ENCODE results near the gene CARMIL1.

The CARMIL1 gene

GRCh38 chr6:25415701-25416100 is 136.5 kb downstream of the CARMIL1 start:
- Histone ChIP-seq H3K9ac (ENCODE audit: low read length) (no peak overlapping the region), H4K20me1 (ENCODE audit: insufficient read depth, low read length) (no peaks in the 10 kb centered on the region), H3K4me1 (ENCODE audit: low read length) (peaks cover 6% of the 10 kb centered on the region; the same call in 1 of the 2 replicates), H2AFZ (ENCODE audit: low read depth, low read length) (no peak overlapping the region), H3K79me2 (ENCODE audit: low read length) (no peaks in the 10 kb centered on the region), H3K27me3 (ENCODE audit: low read depth, low read length) (peaks cover 9% of the 10 kb centered on the region; the same call in 1 of the 2 replicates), H3K9me3 (ENCODE audit: insufficient read depth, low read length) (no peaks in the 10 kb centered on the region), H3K27ac (ENCODE audit: low read length) (no peak overlapping the region), H3K4me3 (ENCODE audit: low read length) (no peak overlapping the region), H3K4me2 (ENCODE audit: low read length) (no peak overlapping the region), H3K36me3 (replicated peaks; ENCODE audit: low read depth, low read length) (no peaks in the 10 kb centered on the region)
- no peak for TF ChIP-seq CTCF (IDR thresholded peaks at IDR 0.05; ENCODE audit: low read depth, low read length)
- TF ChIP-seq EZH2phosphoT487 (IDR thresholded peaks at IDR 0.05; ENCODE audit: low read depth): no peak

- no peak overlapping the region for H3K4me2 ChIP-seq (ENCODE audit: low read length)
- H3K79me2 ChIP-seq (ENCODE audit: low read length): no peaks in the 10 kb centered on the region
Measured at GRCh38 chr6:25417046-25417605, 138.0 kb downstream of the CARMIL1 start.

GRCh38 chr6:25418454-25419052 is 139.4 kb downstream of the CARMIL1 start:
- no peak overlapping the region for H3K27ac ChIP-seq (ENCODE audit: low read length)
- no peak overlapping the region for H3K4me2 ChIP-seq (ENCODE audit: low read length)

More at GRCh38 chr6:25417046-25417605, 138.0 kb downstream of the CARMIL1 start:
- no peak overlapping the region for H3K27ac ChIP-seq (ENCODE audit: low read length)
- no peak overlapping the region for H2AFZ ChIP-seq (ENCODE audit: low read depth, low read length)
- H3K4me3 ChIP-seq (ENCODE audit: low read length): no peak overlapping the region
- no peaks in the 10 kb centered on the region for H3K36me3 ChIP-seq (replicated peaks; ENCODE audit: low read depth, low read length)
- H3K4me1 ChIP-seq (ENCODE audit: low read length): no peaks in the 10 kb centered on the region
- no peaks in the 10 kb centered on the region for H4K20me1 ChIP-seq (ENCODE audit: insufficient read depth, low read length)
- peaks cover 9% of the 10 kb centered on the region; the same call in 1 of the 2 replicates for H3K27me3 ChIP-seq (ENCODE audit: low read depth, low read length)
- H3K9me3 ChIP-seq (ENCODE audit: insufficient read depth, low read length): no peaks in the 10 kb centered on the region
- no peak for TF ChIP-seq EZH2phosphoT487 (IDR thresholded peaks at IDR 0.05; ENCODE audit: low read depth)
- TF ChIP-seq CTCF (IDR thresholded peaks at IDR 0.05; ENCODE audit: low read depth, low read length): no peak
- H3K9ac ChIP-seq (ENCODE audit: low read length): no peak overlapping the region

More at GRCh38 chr6:25418454-25419052, 139.4 kb downstream of the CARMIL1 start:
- H3K4me1 ChIP-seq (ENCODE audit: low read length): no peaks in the 10 kb centered on the region
- TF ChIP-seq CTCF (IDR thresholded peaks at IDR 0.05; ENCODE audit: low read depth, low read length) (no peak), EZH2phosphoT487 (IDR thresholded peaks at IDR 0.05; ENCODE audit: low read depth) (no peak)
- no peaks in the 10 kb centered on the region for H3K79me2 ChIP-seq (ENCODE audit: low read length)
- H2AFZ ChIP-seq (ENCODE audit: low read depth, low read length): no peak overlapping the region
- no peaks in the 10 kb centered on the region for H3K9me3 ChIP-seq (ENCODE audit: insufficient read depth, low read length)
- H3K36me3 ChIP-seq (replicated peaks; ENCODE audit: low read depth, low read length): no peaks in the 10 kb centered on the region
- no peaks in the 10 kb centered on the region for H4K20me1 ChIP-seq (ENCODE audit: insufficient read depth, low read length)
- H3K4me3 ChIP-seq (ENCODE audit: low read length): no peak overlapping the region
- H3K27me3 ChIP-seq (ENCODE audit: low read depth, low read length): peaks cover 9% of the 10 kb centered on the region; the same call in 1 of the 2 replicates
- no peak overlapping the region for H3K9ac ChIP-seq (ENCODE audit: low read length)
